Dermis blood vessel endothelial cell (primary cell): ENCODE measurements around the gene ZCCHC7. TPM values are rescaled to one million over a fixed set of nuclear protein-coding genes. Genes with fewer than 3 reads are reported as not detected.

Experiments used
- DNase-seq: peaks from one replicate; pipeline ENCODE4 v3.0.0; 2010
- total RNA-seq: library from RNA; depleted of rRNA; stranded (reverse); fragments of >200 nt; gene quantifications from 2 replicates; pipeline ENCODE4 v1.2.3, GENCODE V29; 2014

The ZCCHC7 gene
- total RNA-seq, 1 donor from 2014 or later, result 17.9 TPM

- no peak for DNase-seq
Observed at GRCh38 chr9:37210737-37211523, 90.6 kb downstream of the ZCCHC7 start.

DNA sequence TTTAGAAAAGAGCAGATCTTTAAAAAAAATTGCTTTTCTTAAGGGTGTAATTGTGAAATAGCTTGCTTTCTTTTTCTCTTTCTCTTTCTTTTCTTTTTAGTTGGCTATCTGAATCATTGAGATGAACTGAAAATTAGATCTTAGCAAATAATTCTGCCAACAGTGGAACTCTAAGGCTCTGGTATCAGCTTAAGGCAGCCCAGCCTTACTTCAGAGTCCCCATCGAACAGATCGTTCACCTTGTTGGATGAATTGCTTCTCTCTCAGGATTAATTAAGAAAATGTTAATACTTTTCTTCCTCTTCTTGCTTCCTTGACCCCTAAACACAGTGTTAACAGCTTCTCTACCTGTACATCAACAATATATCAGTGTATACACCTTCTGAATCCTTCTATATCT, 92.1 kb downstream of the ZCCHC7 start:
- DNase-seq, result no peak

DNA sequence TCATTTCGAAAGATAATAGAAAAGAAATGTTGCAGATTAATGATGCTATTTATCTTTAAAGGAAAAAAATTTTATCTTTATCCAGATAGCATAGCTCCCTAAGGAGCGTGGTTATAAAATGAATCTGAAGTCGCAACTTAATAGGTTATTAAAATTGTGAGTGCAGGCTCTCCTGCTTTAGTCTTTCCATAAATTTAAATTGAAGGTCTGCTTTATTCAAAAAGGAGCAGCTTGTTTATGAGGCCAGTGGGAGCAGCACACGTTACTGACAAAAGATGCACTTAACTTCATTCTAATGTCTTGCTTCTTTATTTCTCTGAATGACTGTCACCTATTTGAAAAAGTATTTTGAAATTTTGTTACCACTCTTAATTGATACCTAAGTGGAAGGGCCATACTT, 95.0 kb downstream of the ZCCHC7 start:
- no peak for DNase-seq

GRCh38 chr9:37215830-37216229, 95.5 kb downstream of the ZCCHC7 start:
- no peak for DNase-seq

GRCh38 chr9:37217161-37217560, 96.8 kb downstream of the ZCCHC7 start:
- DNase-seq, result no peak

DNA sequence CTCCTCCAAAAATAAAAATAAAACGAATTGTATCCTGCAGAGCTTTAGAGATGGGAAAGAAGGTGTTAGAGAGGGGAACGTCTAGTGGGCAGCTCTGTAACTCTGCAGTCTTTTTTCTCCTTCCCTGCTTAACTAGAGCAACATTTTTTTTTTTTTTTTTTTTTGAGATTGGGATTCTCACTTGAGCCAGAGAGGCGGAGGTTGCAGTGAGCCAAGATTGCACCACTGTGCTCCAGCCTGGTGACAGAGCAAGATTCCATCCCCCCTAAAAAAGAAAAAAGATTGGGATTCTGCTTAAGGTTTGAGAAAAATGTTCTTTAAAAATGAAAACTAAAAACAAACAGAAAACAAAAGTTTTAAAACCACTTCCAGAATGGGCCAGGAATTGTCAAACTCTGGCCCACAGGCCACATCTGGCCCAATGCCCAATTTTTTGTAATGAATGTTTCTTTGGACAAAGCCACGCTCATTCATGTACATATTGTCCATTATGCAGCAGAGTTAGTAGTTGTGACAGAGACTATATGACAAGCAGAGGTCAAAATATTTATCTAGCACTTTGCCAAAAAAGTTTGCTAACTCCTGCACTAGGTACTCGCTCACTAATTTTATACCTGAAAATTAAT, 98.5 kb downstream of the ZCCHC7 start:
- DNase-seq, result peak; percentile 7

GRCh38 chr9:37220971-37221370, 100.6 kb downstream of the ZCCHC7 start:
- DNase-seq, result no peak

DNA sequence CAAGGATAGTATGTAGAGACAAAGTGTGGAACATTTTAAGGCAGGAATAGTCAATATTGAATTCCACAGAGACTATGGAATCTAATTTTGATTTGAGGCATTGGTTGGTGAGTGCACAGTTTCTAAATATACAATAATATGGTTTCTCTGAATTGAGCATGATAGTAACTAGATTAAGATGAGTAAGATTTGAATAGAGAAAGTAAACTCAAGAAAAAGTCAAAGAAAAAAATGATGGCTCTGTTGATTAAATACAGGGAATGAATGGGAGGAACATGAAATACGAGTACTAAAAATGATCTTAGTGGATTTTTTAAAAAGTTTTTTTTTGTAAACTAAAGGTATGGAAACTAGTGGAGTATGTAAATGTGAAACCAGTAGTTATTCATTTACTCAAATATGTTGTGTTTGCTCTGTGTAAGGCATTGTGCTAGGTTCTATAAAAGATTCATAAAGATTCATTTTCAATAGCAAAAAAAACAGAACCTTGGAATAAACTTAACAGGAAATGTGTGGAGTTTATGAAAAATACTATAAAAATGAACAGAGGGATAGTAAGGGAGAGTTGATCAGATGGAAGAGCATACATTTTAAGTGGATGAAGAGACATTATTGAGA, 101.2 kb downstream of the ZCCHC7 start:
- DNase-seq, result no peak

DNA sequence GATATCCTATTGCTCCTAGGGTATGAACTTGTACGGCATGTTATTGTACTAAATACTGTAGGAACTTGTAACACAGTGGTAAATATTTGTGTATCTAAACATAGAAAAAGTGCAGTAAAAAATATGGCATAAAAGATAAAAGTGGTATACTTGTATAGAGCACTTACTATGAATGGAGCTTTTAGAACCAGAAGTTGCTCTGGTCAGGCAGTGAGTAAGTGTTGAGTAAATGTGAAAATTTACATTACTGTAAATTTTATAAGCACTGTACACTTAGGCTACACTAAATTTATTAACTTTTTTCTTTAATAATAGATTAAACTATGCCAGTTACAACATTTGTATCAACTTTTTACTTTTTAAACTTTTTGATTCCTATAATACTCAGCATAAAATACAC, 109.1 kb downstream of the ZCCHC7 start:
- no peak for DNase-seq

DNA sequence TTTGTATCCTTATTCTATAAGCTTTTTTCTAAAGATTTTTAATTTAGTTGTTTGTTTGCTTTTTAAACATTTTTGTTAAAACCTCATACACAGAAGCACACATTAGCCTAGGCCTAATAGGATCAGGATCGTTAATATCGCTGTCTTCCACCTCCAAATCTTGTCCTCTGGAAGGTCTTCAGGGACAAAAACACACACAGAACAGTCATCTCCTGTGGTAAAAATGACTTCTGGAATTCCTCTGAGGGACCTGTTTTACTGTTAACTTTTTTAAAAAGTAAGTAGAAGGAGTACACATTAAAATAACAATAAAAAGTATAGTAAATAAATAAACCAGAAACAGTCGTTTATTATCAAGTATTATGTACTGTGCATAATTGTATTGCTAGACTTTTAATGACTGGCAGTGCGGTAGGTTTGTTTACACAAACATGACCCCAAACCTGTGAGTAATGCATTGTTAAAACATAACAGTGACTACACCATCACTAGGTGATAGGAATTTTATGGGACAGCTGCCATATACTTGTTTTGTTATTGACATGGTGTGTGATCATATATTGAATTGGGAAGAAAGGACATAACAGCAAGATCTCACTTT, 109.6 kb downstream of the ZCCHC7 start:
- DNase-seq, result peak; percentile 62

- no peak for DNase-seq
Observed at GRCh38 chr9:37236822-37237221, 116.4 kb downstream of the ZCCHC7 start.

DNA sequence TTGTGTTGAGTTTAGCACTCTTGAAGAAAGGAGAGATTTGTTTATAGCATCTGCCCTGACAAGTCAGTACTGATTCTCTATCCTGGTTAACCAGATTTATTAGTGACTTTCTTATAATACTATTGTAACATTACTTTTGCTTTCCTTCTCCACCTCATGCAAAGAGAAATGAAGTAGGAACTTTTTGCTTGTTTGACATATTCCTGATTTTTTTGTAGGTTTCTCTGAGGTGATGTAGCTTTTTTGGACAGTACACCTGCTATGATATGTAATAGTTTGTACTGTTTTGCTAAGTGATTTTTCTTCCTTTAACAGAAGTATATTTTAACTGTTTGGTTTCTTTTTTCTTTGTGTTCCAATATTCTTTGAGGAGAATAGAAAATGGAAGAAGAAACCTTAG, 117.7 kb downstream of the ZCCHC7 start:
- no peak for DNase-seq

DNA sequence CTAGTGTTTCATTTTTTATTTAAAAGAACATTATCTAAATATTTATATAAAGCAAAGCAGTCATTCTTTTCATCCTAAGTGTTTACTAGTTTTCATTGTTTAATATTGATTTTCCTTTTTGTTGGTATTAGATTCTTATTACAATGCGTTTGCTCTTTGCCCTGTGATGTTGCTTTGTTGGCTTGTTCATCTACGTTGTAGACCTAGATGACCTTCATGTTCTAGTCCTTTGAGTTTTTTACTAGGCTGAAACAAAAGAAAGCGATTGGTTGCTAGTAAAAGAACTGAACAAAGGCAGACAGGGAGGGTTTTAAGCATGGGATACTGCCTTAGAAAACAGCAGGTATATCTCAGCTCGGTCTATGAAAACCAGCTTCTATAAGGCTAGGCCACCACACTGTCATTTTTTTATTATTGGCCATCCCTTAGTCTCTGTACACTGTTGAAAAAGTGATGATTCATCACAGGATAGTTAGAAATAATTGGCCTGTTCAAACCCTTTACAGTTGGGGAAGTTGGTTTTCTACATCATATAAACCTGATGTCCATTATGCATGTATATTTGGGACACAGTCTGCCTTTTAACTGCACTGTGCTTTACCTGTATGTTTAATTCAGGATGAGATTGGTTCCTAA, 119.0 kb downstream of the ZCCHC7 start:
- DNase-seq, result no peak

DNA sequence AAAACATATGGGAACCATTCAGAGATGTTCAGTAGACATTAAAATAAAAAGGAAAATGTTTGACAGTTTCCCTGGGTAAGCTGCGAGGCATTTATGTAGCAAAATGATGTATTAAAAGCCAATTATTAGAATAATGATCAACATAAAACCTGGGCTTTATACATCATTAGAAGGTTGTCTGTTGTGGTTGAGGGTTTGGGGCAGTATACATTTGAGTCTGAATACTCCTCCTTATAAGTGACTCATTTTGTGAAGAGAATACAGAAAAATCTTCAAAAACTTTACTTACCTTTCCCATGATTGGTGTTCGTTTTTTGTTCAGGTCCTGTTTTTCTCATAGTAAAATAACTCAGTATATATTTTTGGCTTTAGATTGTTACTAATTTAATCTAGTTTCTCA, 119.5 kb downstream of the ZCCHC7 start:
- no peak for DNase-seq

GRCh38 chr9:37241340-37241739, 121.0 kb downstream of the ZCCHC7 start:
- DNase-seq, result no peak

GRCh38 chr9:37242089-37242488, 121.7 kb downstream of the ZCCHC7 start:
- no peak for DNase-seq

GRCh38 chr9:37243588-37244345, 123.4 kb downstream of the ZCCHC7 start:
- DNase-seq, result no peak

GRCh38 chr9:37246826-37247225, 126.5 kb downstream of the ZCCHC7 start:
- DNase-seq, result no peak

DNA sequence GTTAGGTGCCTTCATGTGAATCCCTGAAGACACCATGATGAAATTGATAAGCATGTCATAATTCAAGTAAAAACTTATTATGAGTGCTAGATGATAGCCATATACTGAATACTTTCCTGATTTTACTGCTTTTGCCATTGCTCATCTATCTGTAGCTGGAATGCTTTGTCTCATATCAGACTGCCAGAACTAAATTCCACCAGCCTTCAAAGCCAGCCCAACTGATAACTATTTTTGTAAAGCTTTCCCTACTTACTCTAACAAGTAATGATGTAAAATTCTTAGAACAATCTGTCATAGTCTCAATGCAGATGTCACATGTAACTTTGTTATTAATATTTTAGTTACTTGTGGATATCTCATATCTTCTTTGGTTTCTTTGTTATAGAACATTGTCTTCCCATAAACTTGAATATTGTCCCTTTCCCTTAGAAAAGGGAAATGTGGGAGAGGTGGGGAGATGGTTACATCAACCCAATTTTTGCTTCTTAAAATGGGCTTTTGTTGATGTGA, 128.3 kb downstream of the ZCCHC7 start:
- no peak for DNase-seq

GRCh38 chr9:37251452-37251851, 131.1 kb downstream of the ZCCHC7 start:
- no peak for DNase-seq

- no peak for DNase-seq
Observed at GRCh38 chr9:37253377-37253937, 133.1 kb downstream of the ZCCHC7 start.

DNA sequence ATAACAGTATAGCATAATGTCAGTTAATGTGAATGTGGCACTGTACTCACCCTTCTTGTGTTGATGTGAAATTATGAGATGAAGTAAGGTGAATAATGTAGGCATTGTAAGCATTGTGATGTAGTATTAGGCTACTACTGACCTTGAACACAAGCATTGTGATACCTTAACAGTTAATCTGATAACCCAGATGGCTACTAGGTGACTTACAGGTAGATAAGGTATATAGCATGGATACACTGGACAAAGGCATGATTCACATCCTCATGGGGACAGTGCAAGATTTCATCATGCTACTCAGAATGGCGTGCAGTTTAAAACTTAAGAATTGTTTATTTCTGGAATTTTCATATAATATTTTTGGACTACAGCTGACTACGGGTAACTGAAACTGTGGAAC, 134.8 kb downstream of the ZCCHC7 start:
- DNase-seq, result no peak
